ENCODE results near the gene SOBP. TPM values are rescaled to one million over a fixed set of nuclear protein-coding genes. Genes with fewer than 3 reads are reported as not detected.

SOBP gene
- total and polyA plus RNA-seq, 2 donors (not counting 1 experiment from before 2014, with no cell fraction given): 0.82 to 1.5 TPM

GRCh38 chr6:107621229-107621937 is 131.5 kb downstream of the SOBP start:
- no peak overlapping the region for H3K4me2 ChIP-seq (replicated peaks; ENCODE audit: low read depth, low read length, poor library complexity, severe bottlenecking)
- POLR2A ChIA-PET: no interaction called here
- no peak overlapping the region for H3K9ac ChIP-seq (ENCODE audit: low read length)
- no peak overlapping the region for H2AFZ ChIP-seq (ENCODE audit: insufficient read depth, low read depth, low read length, poor library complexity, severe bottlenecking)
- Mint-ChIP-seq H3K27ac (no peak overlapping the region), H3K4me3 (no peak overlapping the region), H3K4me1 (peaks cover 28% of the 10 kb centered on the region), H3K27me3 (no peaks in the 10 kb centered on the region), H3K9me3 (ENCODE audit: insufficient read depth) (no peaks in the 10 kb centered on the region)
- no peak overlapping the region for H3K27ac ChIP-seq (ENCODE audit: low read length in 2 of 2)
- no peaks in the 10 kb centered on the region for H3K79me2 ChIP-seq (ENCODE audit: control insufficient read depth, insufficient read depth, low read length)
- CTCF ChIA-PET: no interaction called here
- no peaks in the 10 kb centered on the region for H3K9me3 ChIP-seq (ENCODE audit: control extremely low read depth in 1 of 3, control insufficient read depth in 2 of 3, insufficient read depth in 1 of 3, low read length in 2 of 3)
- DNase-seq (no peak), ATAC-seq (ENCODE audit: low read depth) (no peak)
- no peak overlapping the region for H3K4me3 ChIP-seq (ENCODE audit: control extremely low read depth in 1 of 5, extremely low read depth in 1 of 5, insufficient read depth in 1 of 5, low read depth in 2 of 5, low read length in 4 of 5)
- H3K36me3 ChIP-seq (replicated peaks in 1 of 2; ENCODE audit: control extremely low read depth in 1 of 2, control insufficient read depth in 1 of 2, extremely low read depth in 1 of 2, insufficient read depth in 2 of 2, low read length in 1 of 2): no peaks in the 10 kb centered on the region
- peaks cover 31 to 41% of the 10 kb centered on the region in 2 donors for H3K4me1 ChIP-seq (ENCODE audit: control insufficient read depth in 2 of 2, insufficient read depth in 2 of 2, low read length in 2 of 2)
- TF ChIP-seq EZH2 (IDR thresholded peaks at IDR 0.05; ENCODE audit: borderline replicate concordance, insufficient read depth, low read depth, low read length, poor library complexity, severe bottlenecking): no peak
- no peak for TF ChIP-seq CTCF (IDR thresholded peaks at IDR 0.05)
- H4K20me1 ChIP-seq (ENCODE audit: control insufficient read depth, insufficient read depth, low read length, poor library complexity, severe bottlenecking): no peaks in the 10 kb centered on the region
- H3K27me3 ChIP-seq (replicated peaks in 1 of 4; ENCODE audit: control extremely low read depth in 1 of 4, control insufficient read depth in 3 of 4, insufficient read depth in 4 of 4, low read length in 3 of 4): no peaks in the 10 kb centered on the region
- intact Hi-C loops (cut with micrococcal nuclease): no loop called here
- 98% methylated on average over 4 of the region's 6 CpGs for WGBS (ENCODE audit: insufficient coverage)

GRCh38 chr6:107622269-107622668 is 132.4 kb downstream of the SOBP start:
- Histone ChIP-seq H3K4me3 (ENCODE audit: control extremely low read depth in 1 of 5, extremely low read depth in 1 of 5, insufficient read depth in 1 of 5, low read depth in 2 of 5, low read length in 4 of 5) (no peak overlapping the region), H2AFZ (ENCODE audit: insufficient read depth, low read depth, low read length, poor library complexity, severe bottlenecking) (no peak overlapping the region), H3K9me3 (ENCODE audit: control extremely low read depth in 1 of 3, control insufficient read depth in 2 of 3, insufficient read depth in 1 of 3, low read length in 2 of 3) (no peaks in the 10 kb centered on the region), H3K27ac (ENCODE audit: low read length in 2 of 2) (no peak overlapping the region), H3K9ac (ENCODE audit: low read length) (no peak overlapping the region), H3K36me3 (replicated peaks in 1 of 2; ENCODE audit: control extremely low read depth in 1 of 2, control insufficient read depth in 1 of 2, extremely low read depth in 1 of 2, insufficient read depth in 2 of 2, low read length in 1 of 2) (no peaks in the 10 kb centered on the region), H3K79me2 (ENCODE audit: control insufficient read depth, insufficient read depth, low read length) (no peaks in the 10 kb centered on the region), H3K4me2 (replicated peaks; ENCODE audit: low read depth, low read length, poor library complexity, severe bottlenecking) (no peak overlapping the region), H4K20me1 (ENCODE audit: control insufficient read depth, insufficient read depth, low read length, poor library complexity, severe bottlenecking) (no peaks in the 10 kb centered on the region), H3K4me1 (ENCODE audit: control insufficient read depth in 2 of 2, insufficient read depth in 2 of 2, low read length in 2 of 2) (peaks cover 31 to 37% of the 10 kb centered on the region in 2 donors), H3K27me3 (replicated peaks in 1 of 4; ENCODE audit: control extremely low read depth in 1 of 4, control insufficient read depth in 3 of 4, insufficient read depth in 4 of 4, low read length in 3 of 4) (no peaks in the 10 kb centered on the region)
- 88% methylated on average over 1 of the region's 1 CpG for WGBS (ENCODE audit: insufficient coverage)
- ChIA-PET POLR2A (no interaction called here), CTCF (no interaction called here)
- Mint-ChIP-seq H3K4me1 (peaks cover 28% of the 10 kb centered on the region), H3K4me3 (no peak overlapping the region), H3K9me3 (ENCODE audit: insufficient read depth) (no peaks in the 10 kb centered on the region), H3K27ac (no peak overlapping the region), H3K27me3 (no peaks in the 10 kb centered on the region)
- no peak for DNase-seq
- no peak for ATAC-seq (ENCODE audit: low read depth)
- no peak for TF ChIP-seq CTCF (IDR thresholded peaks at IDR 0.05)
- no peak for TF ChIP-seq EZH2 (IDR thresholded peaks at IDR 0.05; ENCODE audit: borderline replicate concordance, insufficient read depth, low read depth, low read length, poor library complexity, severe bottlenecking)
- intact Hi-C loops (cut with micrococcal nuclease): no loop called here
